Measurements from ENCODE around the gene MAPK7.

Gene MAPK7

GRCh38 chr17:19378416-19379360 lies at the start of gene MAPK7:
MAPK7 (plus strand) TSS chr17:19378498; CDS start chr17:19378901, 403 bp downstream.
- no peak for DNase-seq

GRCh38 chr17:19329136-19329535 lies 49.2 kb upstream of the MAPK7 start:
- DNase-seq: no peak

GRCh38 chr17:19329839-19330238 lies 48.5 kb upstream of the MAPK7 start:
- no peak for DNase-seq

- no peak for DNase-seq
Observed at GRCh38 chr17:19330271-19330670, 48.0 kb upstream of the MAPK7 start.

- no peak for DNase-seq
Observed at GRCh38 chr17:19331134-19331533, 47.2 kb upstream of the MAPK7 start.

GRCh38 chr17:19331543-19332245 lies 46.6 kb upstream of the MAPK7 start:
- no peak for DNase-seq

GRCh38 chr17:19332371-19333131 lies 45.7 kb upstream of the MAPK7 start:
- no peak for DNase-seq

GRCh38 chr17:19333132-19333440 lies 45.2 kb upstream of the MAPK7 start:
- no peak for DNase-seq

GRCh38 chr17:19333736-19334290 lies 44.5 kb upstream of the MAPK7 start:
- no peak for DNase-seq

GRCh38 chr17:19334331-19334730 lies 44.0 kb upstream of the MAPK7 start:
- no peak for DNase-seq

- DNase-seq: no peak
Observed at GRCh38 chr17:19335951-19336631, 42.2 kb upstream of the MAPK7 start.

GRCh38 chr17:19336938-19337711 lies 41.2 kb upstream of the MAPK7 start:
- no peak for DNase-seq

GRCh38 chr17:19337712-19338023 lies 40.6 kb upstream of the MAPK7 start:
- no peak for DNase-seq

- DNase-seq: no peak
Observed at GRCh38 chr17:19338031-19338990, 40.0 kb upstream of the MAPK7 start.

- no peak for DNase-seq
Observed at GRCh38 chr17:19339341-19339815, 38.9 kb upstream of the MAPK7 start.

GRCh38 chr17:19341211-19341631 lies 37.1 kb upstream of the MAPK7 start:
- no peak for DNase-seq

GRCh38 chr17:19341641-19342610 lies 36.4 kb upstream of the MAPK7 start:
- DNase-seq: no peak

GRCh38 chr17:19342611-19343255 lies 35.6 kb upstream of the MAPK7 start:
- DNase-seq: no peak

GRCh38 chr17:19343256-19343630 lies 35.1 kb upstream of the MAPK7 start:
- DNase-seq: no peak
